T-helper 2 cell treated with Interferon-gamma antibody and Interleukin-4, amounts not matched to agents 5 μg/mL and 100 μg/mL, for 36 hours (primary cell): ENCODE results near the gene GPR150.
"Not testable (repeated sequence)": the region's sequence is repeated elsewhere in the genome, so short reads cannot be mapped to it uniquely, and the experiment has no call there.

Experiments
- DNase-seq: peaks from one replicate; pipeline ENCODE4 v3.0.0; 2021; ENCODE audit warnings: low spot score
- H3K27ac Mint-ChIP-seq: one replicate; pipeline ENCODE4 v1.8.0; 2021; ENCODE audit warnings: mild to moderate bottlenecking, mixed read lengths
- H3K27me3 Mint-ChIP-seq: one replicate; pipeline ENCODE4 v1.8.0; 2021; ENCODE audit warnings: low read depth, mixed read lengths
- H3K36me3 Mint-ChIP-seq: one replicate; pipeline ENCODE4 v1.8.0; 2021; ENCODE audit warnings: low read depth, mixed read lengths
- H3K4me1 Mint-ChIP-seq: one replicate; pipeline ENCODE4 v1.8.0; 2021; ENCODE audit warnings: low read depth, mixed read lengths
- H3K4me3 Mint-ChIP-seq: one replicate; pipeline ENCODE4 v1.8.0; 2022; ENCODE audit warnings: mild to moderate bottlenecking, moderate library complexity, mixed read lengths
- H3K9me3 Mint-ChIP-seq: one replicate; pipeline ENCODE4 v1.8.0; 2021; ENCODE audit warnings: mixed read lengths

GPR150 gene

DNA sequence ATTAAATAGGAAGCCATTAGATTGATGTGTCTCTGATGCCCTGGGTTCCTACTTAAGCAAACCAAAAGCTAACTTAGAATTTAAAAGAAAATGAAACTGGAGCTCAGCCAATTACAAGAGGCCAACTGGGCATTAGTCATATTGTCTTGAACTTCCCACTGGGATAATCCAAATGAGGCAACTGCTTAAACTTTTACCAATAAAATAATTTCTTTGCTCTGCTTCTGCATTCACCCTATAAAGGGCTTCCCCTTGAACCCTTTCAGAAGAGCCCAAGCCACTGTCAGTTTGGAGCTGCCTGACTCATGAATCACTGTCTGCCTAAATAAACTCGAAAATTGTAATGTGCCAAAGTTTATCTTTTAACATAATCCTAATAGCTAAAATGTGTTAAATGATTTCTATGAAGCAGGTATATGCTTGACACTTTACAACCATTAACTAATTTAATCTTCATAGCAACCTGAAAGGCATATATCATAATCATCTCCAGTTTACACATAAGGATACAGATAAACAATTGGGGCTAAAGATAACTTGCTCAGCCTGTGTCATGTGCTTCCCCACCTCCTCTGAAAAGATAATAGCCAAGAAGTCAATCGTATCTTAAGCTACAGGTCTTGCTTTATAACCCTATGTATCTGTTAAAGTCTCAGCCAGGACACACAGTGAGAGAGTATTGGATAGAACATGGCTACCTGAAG lies 11.5 kb downstream of the GPR150 start:
- Mint-ChIP-seq H3K27ac (no peak overlapping the region), H3K36me3 (peaks cover 6% of the 10 kb centered on the region), H3K4me1 (peaks cover 12% of the 10 kb centered on the region), H3K27me3 (peaks cover 9% of the 10 kb centered on the region), H3K4me3 (no peak overlapping the region), H3K9me3 (peaks cover 16% of the 10 kb centered on the region)
- DNase-seq: no peak

DNA sequence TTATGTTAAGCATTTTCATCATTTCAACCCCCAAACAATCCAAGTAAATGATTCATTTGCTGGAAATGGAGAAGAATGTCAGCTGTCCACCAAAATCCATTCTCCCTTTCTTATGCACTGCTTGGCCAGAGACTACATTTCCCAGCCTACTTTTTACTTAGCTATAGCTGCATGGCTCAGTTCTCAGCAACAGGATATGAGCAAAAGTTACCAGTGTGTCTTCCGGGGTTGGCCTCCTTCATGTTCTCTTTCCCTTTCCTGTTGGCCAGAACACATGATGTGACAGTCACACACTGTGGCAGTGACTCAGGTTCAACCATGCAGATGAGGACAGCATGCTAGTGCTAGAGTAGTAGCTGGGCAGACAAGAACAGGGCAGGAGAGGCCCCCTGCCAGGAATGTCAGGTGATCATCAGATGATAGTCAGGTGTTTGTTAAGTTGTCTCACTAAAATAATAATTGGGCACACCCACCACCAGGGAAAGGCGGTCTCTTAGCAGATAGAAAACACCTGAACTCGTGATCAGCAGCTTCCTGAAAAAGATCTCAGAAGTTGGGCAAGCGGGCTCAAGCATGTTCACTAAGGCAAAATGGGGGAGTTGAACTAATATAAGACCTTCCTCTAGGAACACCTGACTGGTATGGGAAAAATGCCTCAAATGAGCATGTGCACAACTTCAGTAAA lies 12.2 kb downstream of the GPR150 start:
- DNase-seq: peak; percentile 73
- Mint-ChIP-seq H3K9me3 (peaks cover 16% of the 10 kb centered on the region), H3K4me1 (peaks cover 12% of the 10 kb centered on the region), H3K27ac (peak overlapping the region; percentile 93), H3K27me3 (peaks cover 10% of the 10 kb centered on the region), H3K36me3 (peaks cover 6% of the 10 kb centered on the region), H3K4me3 (peak overlapping the region; percentile 15)

DNA sequence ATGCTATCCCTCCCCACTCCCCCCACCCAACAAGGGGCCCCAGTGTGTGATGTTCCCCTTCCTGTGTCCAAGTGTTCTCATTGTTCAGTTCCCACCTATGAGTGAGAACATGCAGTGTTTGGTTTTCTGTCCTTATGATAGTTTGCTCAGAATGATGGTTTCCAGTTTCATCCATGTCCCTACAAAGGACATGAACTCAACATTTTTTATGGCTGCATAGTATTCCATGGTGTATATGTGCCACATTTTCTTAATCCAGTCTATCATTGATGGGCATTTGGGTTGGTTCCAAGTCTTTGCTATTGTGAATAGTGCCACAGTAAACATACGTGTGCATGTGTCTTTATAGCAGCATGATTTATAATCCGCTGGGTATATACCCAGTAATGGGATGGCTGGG lies 13.1 kb downstream of the GPR150 start:
- H3K4me3 Mint-ChIP-seq, DNase-seq, H3K36me3 Mint-ChIP-seq, H3K27ac Mint-ChIP-seq, H3K27me3 Mint-ChIP-seq: not testable (repeated sequence)
- peaks cover 16% of the 10 kb centered on the region for H3K9me3 Mint-ChIP-seq
- peaks cover 12% of the 10 kb centered on the region for H3K4me1 Mint-ChIP-seq

DNA sequence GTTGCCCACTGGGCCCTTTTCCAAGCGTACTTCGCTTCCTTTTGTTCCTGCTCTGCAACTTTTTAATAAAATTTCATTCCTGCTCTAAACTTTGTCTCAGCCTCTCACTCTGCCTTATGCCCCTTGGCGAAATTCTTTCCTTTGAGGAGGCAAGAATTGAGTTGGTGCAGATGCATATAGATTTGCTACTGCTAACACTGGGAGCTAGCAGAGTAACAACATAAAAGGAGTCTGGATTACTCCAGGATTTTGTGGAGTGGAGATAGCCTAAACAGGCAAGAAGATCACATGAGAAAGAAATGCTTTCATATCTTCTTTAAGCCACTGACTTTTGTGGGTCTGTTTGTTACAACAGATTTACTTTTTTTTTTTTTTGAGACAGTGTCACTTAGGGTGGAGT lies 13.8 kb downstream of the GPR150 start:
- H3K27me3 Mint-ChIP-seq: peaks cover 15% of the 10 kb centered on the region
- no peak for DNase-seq
- H3K27ac Mint-ChIP-seq: no peak overlapping the region
- peaks cover 15% of the 10 kb centered on the region for H3K4me1 Mint-ChIP-seq
- no peak overlapping the region for H3K4me3 Mint-ChIP-seq
- H3K36me3 Mint-ChIP-seq: peaks cover 6% of the 10 kb centered on the region
- peaks cover 16% of the 10 kb centered on the region for H3K9me3 Mint-ChIP-seq

DNA sequence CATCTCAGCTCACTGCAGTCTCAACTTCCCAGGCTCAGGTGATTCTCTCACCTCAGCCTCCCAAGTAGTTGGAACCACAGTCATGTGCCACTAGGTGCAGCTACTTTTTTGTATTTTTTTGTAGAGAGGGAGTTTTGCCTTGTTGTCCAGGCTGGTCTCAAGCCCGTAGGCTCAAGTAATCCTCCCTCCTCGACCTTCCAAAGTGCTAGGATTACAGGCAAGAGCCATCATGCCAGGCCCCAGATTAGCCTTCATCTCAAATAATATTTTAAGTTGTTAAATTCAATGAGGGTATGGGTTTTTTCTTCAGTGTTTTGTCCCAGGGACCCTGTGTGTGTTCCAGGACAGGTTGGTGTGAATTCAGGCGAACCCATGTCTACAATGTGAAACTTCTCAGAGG lies 14.2 kb downstream of the GPR150 start:
- no peak for DNase-seq
- peaks cover 6% of the 10 kb centered on the region for H3K36me3 Mint-ChIP-seq
- peaks cover 18% of the 10 kb centered on the region for H3K27me3 Mint-ChIP-seq
- peaks cover 16% of the 10 kb centered on the region for H3K4me1 Mint-ChIP-seq
- H3K4me3 Mint-ChIP-seq: no peak overlapping the region
- no peak overlapping the region for H3K27ac Mint-ChIP-seq
- peaks cover 16% of the 10 kb centered on the region for H3K9me3 Mint-ChIP-seq

DNA sequence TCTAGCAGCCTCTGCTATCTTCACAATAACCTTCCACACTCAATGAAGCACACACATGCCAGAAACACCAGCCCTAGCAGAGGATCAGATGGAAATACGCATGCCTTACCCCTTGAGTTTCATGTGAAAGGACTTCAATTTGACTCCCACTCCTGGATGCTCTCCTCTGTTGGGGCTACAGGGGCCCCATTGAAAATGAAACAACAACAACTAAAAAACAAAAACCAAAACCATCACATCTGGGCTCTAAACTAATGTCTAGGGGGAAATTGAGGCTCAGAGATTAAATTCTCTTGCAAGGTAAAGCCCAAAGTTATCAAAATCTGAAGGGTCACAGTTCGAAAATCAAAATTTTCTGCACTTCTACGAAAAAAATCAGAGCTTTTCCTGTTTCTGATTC lies 18.7 kb downstream of the GPR150 start:
- H3K4me3 Mint-ChIP-seq: no peak overlapping the region
- H3K27ac Mint-ChIP-seq: no peak overlapping the region
- H3K4me1 Mint-ChIP-seq: peaks cover 5% of the 10 kb centered on the region
- no peak for DNase-seq
- H3K9me3 Mint-ChIP-seq: no peaks in the 10 kb centered on the region
- no peaks in the 10 kb centered on the region for H3K36me3 Mint-ChIP-seq
- peaks cover 24% of the 10 kb centered on the region for H3K27me3 Mint-ChIP-seq

DNA sequence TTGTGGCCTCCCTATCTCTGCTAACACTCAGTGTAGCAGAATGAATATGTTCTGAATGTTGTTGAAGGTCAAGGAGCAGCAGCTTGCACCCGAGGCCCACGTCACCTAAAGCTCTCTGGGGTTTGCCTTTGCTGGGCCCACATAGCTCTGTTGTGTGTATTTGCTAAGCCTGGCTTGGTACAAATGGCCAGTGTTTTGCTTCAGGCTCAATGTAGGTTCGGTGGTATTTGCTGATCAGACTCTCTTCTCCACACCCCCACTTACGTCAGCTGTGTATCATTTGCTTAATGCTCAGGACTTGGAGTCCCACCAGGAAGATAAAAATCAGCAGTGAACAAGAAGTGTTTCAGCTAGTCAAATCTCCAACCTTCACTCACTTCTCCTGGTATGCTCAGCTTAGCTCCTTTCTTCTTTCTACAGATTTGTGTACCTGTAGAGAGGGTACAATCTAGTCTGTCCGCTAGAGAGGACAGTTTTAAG lies 21.9 kb downstream of the GPR150 start:
- DNase-seq: no peak
- H3K36me3 Mint-ChIP-seq: no peaks in the 10 kb centered on the region
- no peak overlapping the region for H3K27ac Mint-ChIP-seq
- peaks cover 18% of the 10 kb centered on the region for H3K27me3 Mint-ChIP-seq
- H3K9me3 Mint-ChIP-seq: no peaks in the 10 kb centered on the region
- peaks cover 28% of the 10 kb centered on the region for H3K4me1 Mint-ChIP-seq
- no peak overlapping the region for H3K4me3 Mint-ChIP-seq

DNA sequence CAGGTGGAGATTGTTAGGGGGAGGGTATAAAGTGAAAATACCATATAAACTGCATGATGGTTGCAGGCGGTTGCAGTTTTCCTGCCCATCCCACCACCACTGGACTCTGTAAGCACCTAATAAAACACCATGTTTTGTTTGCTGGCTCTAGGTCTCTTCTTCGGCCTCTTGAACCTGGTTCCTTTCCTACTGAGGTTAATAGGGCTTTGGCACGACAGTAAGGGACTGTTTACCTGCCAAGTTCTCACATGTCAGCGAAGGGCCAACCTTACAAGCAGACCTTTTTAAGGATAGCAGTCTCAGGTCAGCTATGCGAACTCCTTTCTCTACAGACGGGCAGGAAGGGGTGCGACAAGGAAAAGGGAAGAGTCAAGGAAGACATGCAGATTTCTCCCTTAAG lies 23.3 kb downstream of the GPR150 start:
- Mint-ChIP-seq H3K27me3 (peaks cover 14% of the 10 kb centered on the region), H3K4me3 (no peak overlapping the region), H3K27ac (peak overlapping the region; percentile 4)

DNA sequence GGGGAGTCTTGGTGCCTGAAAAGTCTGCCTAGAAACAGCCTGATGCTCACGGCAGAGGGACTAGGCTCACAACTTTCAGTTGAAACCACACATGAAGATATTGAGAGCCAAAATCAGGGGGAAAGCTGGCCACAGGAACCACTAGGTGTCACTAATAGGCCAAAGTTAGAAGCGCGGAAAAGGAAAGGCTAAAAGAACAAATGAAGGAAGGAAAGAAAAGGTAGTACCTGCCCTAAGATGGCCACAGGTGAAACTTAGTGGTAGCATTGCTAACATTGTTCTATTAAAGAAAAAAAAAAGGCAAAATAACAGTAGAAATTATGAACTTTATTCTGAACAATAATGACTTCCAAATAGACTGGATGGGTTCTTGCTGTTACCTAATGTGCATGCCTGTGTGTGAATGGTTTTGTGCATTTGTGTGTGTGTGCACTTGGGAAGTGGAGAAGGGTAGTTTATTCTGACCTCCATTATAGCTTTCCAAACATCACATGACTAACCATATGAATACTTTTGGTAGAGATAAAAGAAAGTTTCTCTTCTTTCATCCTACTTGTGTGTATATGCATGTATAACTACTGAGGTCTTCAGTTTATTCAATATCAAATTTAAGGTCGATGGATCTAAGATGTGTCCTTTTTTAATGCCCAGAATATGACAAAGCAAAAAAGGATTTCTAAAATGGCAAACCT lies 24.6 kb downstream of the GPR150 start:
- H3K27me3 Mint-ChIP-seq: peaks cover 2% of the 10 kb centered on the region
- H3K27ac Mint-ChIP-seq: peak overlapping the region; percentile 11
- peaks cover 31% of the 10 kb centered on the region for H3K4me1 Mint-ChIP-seq
- peak; percentile 42 for DNase-seq
- H3K4me3 Mint-ChIP-seq: peak overlapping the region; percentile 9
- no peaks in the 10 kb centered on the region for H3K9me3 Mint-ChIP-seq
- H3K36me3 Mint-ChIP-seq: no peaks in the 10 kb centered on the region

More for the DNA sequence above, 23.3 kb downstream of the GPR150 start:
- Mint-ChIP-seq H3K9me3 (no peaks in the 10 kb centered on the region), H3K36me3 (no peaks in the 10 kb centered on the region), H3K4me1 (peaks cover 31% of the 10 kb centered on the region)
- DNase-seq: no peak

DNA sequence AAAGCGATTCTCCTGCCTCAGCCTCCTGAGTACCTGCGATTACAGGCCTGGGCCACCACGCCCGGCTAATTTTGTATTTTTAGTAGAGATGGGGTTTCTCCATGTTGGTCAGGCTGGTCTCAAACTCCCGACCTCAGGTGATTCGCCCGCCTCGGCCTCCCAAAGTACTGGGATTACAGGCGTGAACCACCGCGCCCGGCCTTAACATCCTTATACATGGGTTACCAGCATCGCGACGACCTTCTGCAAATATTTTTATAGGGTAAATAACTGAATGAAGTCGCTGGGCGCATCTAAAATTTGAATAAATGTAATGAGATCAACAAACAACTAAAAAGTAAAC lies 26.3 kb downstream of the GPR150 start:
- H3K9me3 Mint-ChIP-seq, H3K36me3 Mint-ChIP-seq, H3K27me3 Mint-ChIP-seq, DNase-seq: not testable (repeated sequence)
- Mint-ChIP-seq H3K27ac (peak overlapping the region; percentile 85), H3K4me1 (peaks cover 36% of the 10 kb centered on the region), H3K4me3 (peak overlapping the region; percentile 80)

DNA sequence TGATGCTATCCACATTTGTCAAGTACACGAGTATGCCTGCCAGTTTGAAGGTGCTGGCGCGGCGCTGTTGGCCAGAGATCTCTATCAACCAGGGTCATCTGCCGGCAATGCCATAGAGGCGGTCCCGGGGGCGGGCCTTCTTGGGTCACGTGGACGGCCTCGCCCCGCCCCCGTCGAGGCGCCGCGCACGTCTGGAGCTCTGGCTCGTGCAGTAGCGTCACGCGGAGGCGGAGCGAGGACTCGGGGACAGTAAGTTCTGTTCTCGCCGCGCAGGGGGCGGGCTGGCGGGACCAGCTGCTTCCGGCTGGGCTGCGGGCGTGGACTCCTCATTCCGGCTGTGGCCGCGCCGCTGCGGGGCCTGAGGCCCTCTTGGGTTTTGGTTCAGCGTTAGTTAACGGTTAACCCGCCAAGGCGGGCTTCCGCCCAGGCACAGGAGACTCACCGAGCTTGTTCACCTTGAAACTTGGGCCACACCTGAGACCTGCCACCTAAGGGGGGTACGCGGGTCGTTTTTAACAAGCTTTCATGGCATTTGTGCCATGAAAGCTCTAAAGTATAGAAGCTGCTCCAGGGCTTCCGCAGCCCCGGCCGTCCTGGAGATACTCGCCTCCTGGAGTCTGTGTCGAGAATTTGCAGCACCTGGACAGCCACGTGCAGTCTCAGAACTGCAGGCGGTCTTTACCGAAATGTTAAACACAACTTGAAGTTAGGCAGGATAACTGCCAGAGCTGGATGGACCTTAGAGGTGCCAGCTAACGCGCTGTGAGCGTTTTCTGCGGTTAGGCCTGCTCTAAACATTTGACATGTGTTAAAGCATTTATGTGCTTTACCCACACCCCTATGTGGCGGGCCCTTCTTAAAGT lies 26.9 kb downstream of the GPR150 start, which contains the start of gene RFESD:
RFESD (plus strand) TSS at position 209 of the 863 bp plus-strand sequence. CDS start 5,495 bp downstream, outside the sequence.
- H3K27me3 Mint-ChIP-seq: no peaks in the 10 kb centered on the region
- H3K4me3 Mint-ChIP-seq: peak within 1 kb of the TSS; percentile 80
- H3K27ac Mint-ChIP-seq: peak within 1 kb of the TSS; percentile 85
- H3K4me1 Mint-ChIP-seq: peaks cover 36% of the 10 kb centered on the region
- H3K36me3 Mint-ChIP-seq: no peaks in the 10 kb centered on the region
- no peaks in the 10 kb centered on the region for H3K9me3 Mint-ChIP-seq
- DNase-seq: peak; percentile 97

DNA sequence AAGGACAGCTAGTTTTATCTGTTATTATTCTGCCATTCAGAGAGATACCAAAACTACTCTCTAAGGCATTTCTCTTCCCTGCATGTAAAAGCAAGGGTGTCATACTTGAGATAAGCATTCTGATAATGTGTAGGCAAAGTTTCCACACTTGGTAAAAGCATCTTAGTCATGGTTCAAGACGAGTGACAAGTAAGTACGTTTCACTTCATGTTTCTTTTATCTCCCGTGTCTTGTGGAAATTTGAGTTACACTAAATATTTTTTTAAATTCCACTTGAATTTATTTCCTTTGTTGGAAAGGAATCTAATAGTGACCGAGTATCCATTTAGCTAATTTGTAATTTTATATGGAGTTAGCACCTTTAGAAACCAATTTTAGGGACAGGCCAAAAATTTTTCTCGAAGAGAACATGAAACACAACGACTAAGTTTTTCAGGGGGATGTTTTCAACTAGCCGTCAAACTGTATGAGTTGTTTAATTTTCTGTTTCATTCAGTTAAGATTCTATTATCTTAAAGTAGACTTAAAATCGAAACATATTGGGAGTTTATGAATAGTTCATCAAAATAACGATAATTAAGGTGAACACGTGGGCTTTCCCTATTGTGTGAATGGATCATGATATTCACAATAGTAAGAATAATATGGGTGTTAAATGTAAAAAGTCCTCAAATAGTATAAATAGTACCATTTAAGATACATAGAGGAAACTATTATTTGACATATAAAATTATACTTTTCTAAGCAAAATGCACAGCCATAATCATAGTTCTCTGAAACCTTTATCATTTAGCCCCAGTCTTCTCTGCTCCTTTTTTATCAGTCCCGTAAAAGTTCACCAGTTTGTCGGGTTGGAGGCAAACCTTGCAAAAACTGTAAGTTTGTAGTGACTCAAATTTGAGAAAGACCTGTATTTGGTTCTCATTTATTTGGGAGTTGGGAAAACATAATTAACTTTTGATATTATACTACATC lies 28.3 kb downstream of the GPR150 start:
- Mint-ChIP-seq H3K27ac (peak overlapping the region; percentile 67), H3K9me3 (no peaks in the 10 kb centered on the region)

More for the DNA sequence above, 28.3 kb downstream of the GPR150 start:
- H3K36me3 Mint-ChIP-seq: peaks cover 7% of the 10 kb centered on the region
- H3K4me3 Mint-ChIP-seq: peak overlapping the region; percentile 62
- H3K27me3 Mint-ChIP-seq: no peaks in the 10 kb centered on the region
- DNase-seq: peak; percentile 17
- peaks cover 36% of the 10 kb centered on the region for H3K4me1 Mint-ChIP-seq
